ENCODE data around the gene FAM219A. TPM values are rescaled to one million over a fixed set of nuclear protein-coding genes. Genes with fewer than 3 reads are reported as not detected.

The FAM219A gene
- total RNA-seq, 1 donor from 2014 or later: 28.8 TPM

DNA sequence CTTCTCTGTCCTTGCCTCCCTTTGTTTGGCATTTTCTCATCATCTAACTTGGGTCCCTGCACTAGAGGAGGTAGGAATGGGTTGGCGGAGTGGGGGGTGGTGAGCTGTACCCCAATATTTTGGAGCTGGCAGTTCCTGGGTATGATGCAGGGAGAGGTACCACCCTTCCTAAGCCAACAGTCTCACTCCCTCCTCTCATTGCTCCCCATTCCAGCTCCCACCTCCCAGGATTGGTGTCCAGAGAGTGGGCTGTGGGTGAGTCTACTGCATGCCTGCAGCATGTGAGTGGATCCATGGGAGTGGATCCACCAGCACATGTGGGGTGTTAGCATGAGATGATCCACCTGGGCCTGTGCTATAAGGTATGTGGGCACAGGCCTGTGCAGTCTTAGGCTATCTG lies 59.5 kb downstream of the FAM219A start:
- Histone ChIP-seq H3K4me1 (no peaks in the 10 kb centered on the region), H3K36me3 (peaks cover 36% of the 10 kb centered on the region), H3K9me3 (no peaks in the 10 kb centered on the region), H3K27me3 (no peaks in the 10 kb centered on the region), H3K27ac (no peak overlapping the region), H3K4me3 (no peak overlapping the region)
- ATAC-seq: no peak
- intact Hi-C loops (cut with DNase I): no loop called here
- DNase-seq: no peak
- TF ChIP-seq, protein P1, sequence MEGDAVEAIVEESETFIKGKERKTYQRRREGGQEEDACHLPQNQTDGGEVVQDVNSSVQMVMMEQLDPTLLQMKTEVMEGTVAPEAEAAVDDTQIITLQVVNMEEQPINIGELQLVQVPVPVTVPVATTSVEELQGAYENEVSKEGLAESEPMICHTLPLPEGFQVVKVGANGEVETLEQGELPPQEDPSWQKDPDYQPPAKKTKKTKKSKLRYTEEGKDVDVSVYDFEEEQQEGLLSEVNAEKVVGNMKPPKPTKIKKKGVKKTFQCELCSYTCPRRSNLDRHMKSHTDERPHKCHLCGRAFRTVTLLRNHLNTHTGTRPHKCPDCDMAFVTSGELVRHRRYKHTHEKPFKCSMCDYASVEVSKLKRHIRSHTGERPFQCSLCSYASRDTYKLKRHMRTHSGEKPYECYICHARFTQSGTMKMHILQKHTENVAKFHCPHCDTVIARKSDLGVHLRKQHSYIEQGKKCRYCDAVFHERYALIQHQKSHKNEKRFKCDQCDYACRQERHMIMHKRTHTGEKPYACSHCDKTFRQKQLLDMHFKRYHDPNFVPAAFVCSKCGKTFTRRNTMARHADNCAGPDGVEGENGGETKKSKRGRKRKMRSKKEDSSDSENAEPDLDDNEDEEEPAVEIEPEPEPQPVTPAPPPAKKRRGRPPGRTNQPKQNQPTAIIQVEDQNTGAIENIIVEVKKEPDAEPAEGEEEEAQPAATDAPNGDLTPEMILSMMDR (IDR thresholded peaks at IDR 0.05): no peak

DNA sequence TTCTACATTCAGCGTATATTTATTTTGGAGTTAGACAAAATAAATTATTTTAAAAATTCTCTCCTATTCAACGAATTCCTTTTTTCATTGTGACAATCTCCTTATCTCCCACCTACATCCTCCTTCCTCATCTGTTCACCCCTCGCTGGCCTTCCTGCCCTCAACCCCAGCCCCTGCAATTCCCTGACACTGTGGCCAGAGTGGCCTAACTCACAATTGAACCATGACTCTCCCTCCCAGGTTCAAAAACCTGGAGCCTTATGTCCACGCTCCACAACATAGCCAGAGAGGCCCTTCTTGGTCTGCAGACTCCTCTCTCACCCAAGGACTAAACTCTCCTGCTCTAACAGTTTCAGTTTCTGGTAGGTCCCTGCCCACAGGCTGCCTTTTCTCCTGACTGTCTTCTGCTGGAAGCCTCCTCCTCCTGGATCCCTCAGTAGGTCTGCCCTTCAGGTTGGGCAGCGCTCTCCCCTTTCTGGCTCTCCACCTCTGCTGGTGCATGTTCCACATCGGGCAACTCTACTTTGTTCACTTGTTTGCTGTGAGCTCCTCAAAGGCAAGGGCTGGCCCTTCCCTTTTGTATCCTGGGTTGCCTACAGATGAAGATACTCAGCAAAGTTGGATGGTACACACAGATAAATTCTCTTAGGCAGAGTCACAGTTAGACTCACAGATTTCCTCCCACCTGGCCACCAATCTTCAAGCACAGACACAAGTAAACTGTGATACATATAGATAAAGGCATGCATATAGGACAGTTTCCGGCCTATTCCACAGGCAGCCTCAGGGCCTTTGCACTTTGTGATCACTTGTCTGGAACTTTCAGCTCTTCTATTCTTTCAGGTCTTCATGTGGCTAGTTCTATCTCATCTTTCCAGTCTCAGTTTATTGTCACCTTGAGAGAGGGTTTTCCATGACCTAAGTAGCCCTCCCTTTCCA lies 61.8 kb downstream of the FAM219A start:
- peaks cover 15% of the 10 kb centered on the region for H3K36me3 ChIP-seq
- H3K9me3 ChIP-seq: no peaks in the 10 kb centered on the region
- intact Hi-C loops (cut with DNase I): no loop called here
- H3K4me1 ChIP-seq: no peaks in the 10 kb centered on the region
- TF ChIP-seq, protein P1 (IDR thresholded peaks at IDR 0.05): no peak
- H3K27me3 ChIP-seq: no peaks in the 10 kb centered on the region
- DNase-seq (no peak), ATAC-seq (no peak)
- no peak overlapping the region for H3K4me3 ChIP-seq
- no peak overlapping the region for H3K27ac ChIP-seq

DNA sequence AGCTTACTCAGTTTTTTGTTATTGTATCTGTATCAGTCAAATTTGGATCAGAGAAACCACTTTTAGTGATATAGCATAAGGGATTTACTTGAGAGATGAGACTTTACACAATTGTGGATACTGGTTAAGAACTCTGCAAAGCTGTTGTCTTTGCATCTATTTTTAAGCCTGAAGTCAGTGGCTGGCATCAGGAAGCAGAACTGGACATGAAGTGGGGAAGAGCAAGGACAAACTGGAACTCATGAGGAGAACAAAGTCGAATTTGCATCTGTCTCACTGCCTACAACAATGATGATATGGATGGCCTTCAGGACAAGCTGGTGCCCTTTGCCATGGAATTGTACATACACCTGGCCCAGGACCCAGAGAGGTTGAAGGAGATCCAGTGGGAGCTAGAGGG lies 65.9 kb downstream of the FAM219A start:
- ATAC-seq (no peak), DNase-seq (no peak)
- Histone ChIP-seq H3K4me1 (no peaks in the 10 kb centered on the region), H3K9me3 (no peaks in the 10 kb centered on the region), H3K27me3 (peaks cover 8% of the 10 kb centered on the region), H3K27ac (no peak overlapping the region), H3K36me3 (no peaks in the 10 kb centered on the region), H3K4me3 (no peak overlapping the region)
- TF ChIP-seq, protein P1 (IDR thresholded peaks at IDR 0.05): no peak
- intact Hi-C loops (cut with DNase I): no loop called here

- H3K9me3 ChIP-seq: no peaks in the 10 kb centered on the region
- intact Hi-C loops (cut with DNase I): no loop called here
- H3K27me3 ChIP-seq: peaks cover 8% of the 10 kb centered on the region
- DNase-seq (no peak), ATAC-seq (no peak)
- no peak overlapping the region for H3K4me3 ChIP-seq
- H3K36me3 ChIP-seq: no peaks in the 10 kb centered on the region
- TF ChIP-seq, protein P1 (IDR thresholded peaks at IDR 0.05): no peak
- no peaks in the 10 kb centered on the region for H3K4me1 ChIP-seq
- H3K27ac ChIP-seq: no peak overlapping the region
Measured at GRCh38 chr9:34387239-34387638, 71.1 kb downstream of the FAM219A start.

DNA sequence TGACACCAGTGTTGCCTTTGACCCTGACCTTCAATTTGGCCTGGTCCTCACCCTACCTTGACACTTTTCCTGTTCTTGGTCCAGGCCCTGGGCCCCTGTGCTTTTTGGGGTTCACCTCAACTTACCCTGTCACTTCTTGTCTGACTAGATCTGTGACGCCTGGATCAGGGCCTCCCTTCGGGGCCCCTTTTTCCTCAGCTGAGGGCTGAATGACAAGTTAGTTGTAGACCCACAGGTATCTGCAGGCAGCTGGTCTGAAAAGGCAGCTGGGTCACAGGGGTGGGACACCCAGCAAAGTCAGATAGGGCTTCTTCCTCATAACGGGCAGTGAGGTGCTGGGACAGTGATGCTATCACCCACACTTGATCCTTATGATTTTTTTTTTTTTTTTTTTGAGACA lies 71.7 kb downstream of the FAM219A start:
- ATAC-seq: no peak
- H3K27ac ChIP-seq: no peak overlapping the region
- intact Hi-C loops (cut with DNase I): no loop called here
- no peak for DNase-seq
- H3K4me1 ChIP-seq: no peaks in the 10 kb centered on the region
- H3K27me3 ChIP-seq: peaks cover 8% of the 10 kb centered on the region
- no peaks in the 10 kb centered on the region for H3K36me3 ChIP-seq
- TF ChIP-seq, protein P1 (IDR thresholded peaks at IDR 0.05): no peak
- H3K9me3 ChIP-seq: no peaks in the 10 kb centered on the region
- no peak overlapping the region for H3K4me3 ChIP-seq
